HepG2 (cell line): ENCODE measurements around the gene PTPMT1.

ENCODE experiments used
- BCLAF1 ChIP-seq: fragments of 450-650 bp; IDR thresholded peaks from 2 replicates; pipeline ENCODE4 v1.6.1; 2017; ENCODE audit warnings: mild to moderate bottlenecking
- CTCF ChIP-seq: sonication (generic); formaldehyde crosslinking; IDR thresholded peaks from 2 replicates; pipeline ENCODE4 v1.5.0; 2020; ENCODE audit warnings: mild to moderate bottlenecking, missing genetic modification reagents, moderate library complexity
- HOXA9 ChIP-seq: sonication (generic); formaldehyde crosslinking; IDR thresholded peaks from 2 replicates; pipeline ENCODE4 v1.8.1; 2022; ENCODE audit warnings: missing genetic modification reagents, mild to moderate bottlenecking, moderate library complexity, borderline replicate concordance
- MTERF4 ChIP-seq: sonication (generic); formaldehyde crosslinking; IDR thresholded peaks from 2 replicates; pipeline ENCODE4 v1.8.0; 2023; ENCODE audit warnings: mild to moderate bottlenecking, missing genetic modification reagents
- PBX2 ChIP-seq: IDR thresholded peaks from 2 replicates; pipeline ENCODE4 v1.6.1; 2016; ENCODE audit warnings: control low read depth
- REST ChIP-seq, 2 experiments: IDR thresholded peaks; 2 replicates each; pipeline ENCODE4 v1.6.1; 2011 to 2012; ENCODE audit warnings: low read length in 2 of 2, borderline replicate concordance in 1 of 2, low read depth in 1 of 2, mild to moderate bottlenecking in 1 of 2, moderate library complexity in 1 of 2
- SMARCE1 ChIP-seq: fragments of 450-650 bp; IDR thresholded peaks from 2 replicates; pipeline ENCODE4 v1.6.1; 2017; ENCODE audit warnings: borderline replicate concordance
- ZUFSP ChIP-seq: sonication (generic); formaldehyde crosslinking; IDR thresholded peaks from 2 replicates; pipeline ENCODE4 v1.9.0; 2021; ENCODE audit warnings: missing genetic modification reagents, mild to moderate bottlenecking, borderline replicate concordance

GRCh38 chr11:47529951-47530350 is 35.4 kb upstream of the PTPMT1 start:
- TF ChIP-seq SMARCE1 (no peak), CTCF (CRISPR knock-in tag) (no peak), BCLAF1 (no peak), REST (IDR thresholded peaks at IDR 0.05; ENCODE audit: borderline replicate concordance in 1 of 2, low read depth in 1 of 2, low read length in 2 of 2) (no peak), MTERF4 (CRISPR knock-in tag) (no peak), HOXA9 (no peak), ZUFSP (CRISPR knock-in tag) (no peak), PBX2 (CRISPR knock-in tag) (no peak)
